HG03095 (cell line): ENCODE measurements around the gene PAN3.

Experiments used
- ATAC-seq: cut with Tn5 transposase; IDR thresholded peaks from one replicate; pipeline ENCODE4 v1.9.1; 2021; ENCODE audit warnings: moderate library complexity; ENCODE audit not compliant: unreplicated experiment

Gene PAN3

DNA sequence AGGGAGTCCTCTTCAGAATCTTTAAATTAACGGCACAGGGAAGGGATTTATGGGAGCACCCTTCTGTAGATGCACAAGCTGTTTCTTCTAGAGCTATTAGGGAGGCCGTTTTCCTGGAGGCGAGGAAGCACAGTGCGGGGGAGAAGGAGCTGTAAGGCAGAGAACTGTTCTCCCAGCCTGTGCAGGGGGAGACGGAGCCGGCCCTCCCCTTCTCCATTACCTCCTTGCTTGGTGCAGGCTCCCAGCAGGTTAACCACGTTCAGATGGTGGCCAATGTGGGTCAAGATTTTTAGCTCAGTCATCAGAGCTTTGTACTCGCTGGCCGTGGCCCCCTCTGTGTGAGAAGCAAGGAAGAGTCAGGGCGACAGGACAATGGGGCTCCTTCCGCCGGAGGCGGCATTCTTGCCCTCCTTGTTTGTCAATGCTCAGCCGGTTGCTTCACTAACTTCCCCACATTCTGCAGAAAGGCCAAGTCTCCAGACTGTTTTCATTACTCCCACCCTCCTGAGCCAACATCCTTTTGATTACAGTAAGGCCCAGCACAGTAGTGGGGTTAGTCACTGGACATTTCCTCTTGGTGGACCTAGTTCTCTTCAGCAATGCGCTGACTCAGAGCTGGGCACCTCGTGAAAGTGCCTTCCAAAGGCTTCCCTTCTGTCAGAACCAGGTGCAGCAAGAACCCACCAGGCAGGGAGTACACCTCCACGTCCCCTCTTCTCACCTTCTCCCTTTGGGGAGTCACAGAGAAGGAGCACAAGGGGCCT is 191.2 kb downstream of the PAN3 start:
- no peak for ATAC-seq

DNA sequence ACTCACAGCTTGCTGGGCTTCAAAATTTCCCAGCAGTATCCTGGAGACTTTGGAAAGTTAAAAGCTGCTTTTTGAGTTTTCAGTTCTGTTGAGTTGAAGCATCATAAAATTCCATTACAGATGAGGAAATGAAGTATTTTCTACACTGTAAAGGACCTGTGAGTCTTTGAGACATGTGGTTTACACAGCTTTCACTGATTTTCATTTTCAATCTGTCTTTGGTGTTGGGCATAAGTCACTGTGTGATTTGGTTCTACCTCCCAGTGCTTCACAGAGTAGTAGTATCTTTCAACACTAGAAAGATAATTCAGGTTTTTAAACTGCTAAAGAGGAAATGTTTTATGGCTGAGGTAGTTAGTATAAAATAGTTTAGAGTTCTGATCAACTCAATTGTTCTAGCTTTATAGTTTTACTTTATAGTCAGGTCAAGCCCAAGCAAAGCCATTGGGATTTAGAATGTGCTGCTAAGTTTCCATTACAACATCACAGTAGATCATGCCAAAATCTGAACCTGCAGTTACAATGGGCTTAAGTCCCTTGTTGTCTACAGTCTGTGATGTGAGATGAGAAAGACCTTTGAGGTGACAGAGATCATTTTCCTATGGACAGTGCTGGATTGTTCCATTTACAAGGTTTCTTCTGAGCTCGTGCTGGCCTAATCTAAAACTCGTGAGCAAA is 195.0 kb downstream of the PAN3 start:
- ATAC-seq: no peak

DNA sequence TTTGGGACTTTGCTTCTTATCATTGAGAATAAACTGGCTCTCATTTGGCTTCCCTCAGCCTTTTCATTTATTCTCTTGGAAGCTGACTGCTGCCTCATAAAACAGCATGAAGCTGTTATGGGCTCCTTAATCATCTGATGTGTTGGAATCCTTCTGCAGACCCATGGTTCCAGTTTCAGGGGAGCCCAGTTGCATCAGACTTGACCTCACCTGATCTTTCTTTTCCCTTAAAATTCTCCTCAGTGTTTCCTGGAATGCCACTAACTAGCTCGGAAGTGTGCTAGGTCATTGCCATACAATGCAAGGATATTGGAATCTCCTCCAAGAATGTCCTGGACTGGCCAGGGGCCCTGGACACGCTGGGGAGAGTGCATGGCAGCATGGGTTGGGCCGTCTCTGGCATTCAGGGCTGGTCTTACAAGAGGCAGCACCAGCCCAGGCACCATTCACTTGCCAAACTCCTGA is 197.9 kb downstream of the PAN3 start:
- no peak for ATAC-seq

DNA sequence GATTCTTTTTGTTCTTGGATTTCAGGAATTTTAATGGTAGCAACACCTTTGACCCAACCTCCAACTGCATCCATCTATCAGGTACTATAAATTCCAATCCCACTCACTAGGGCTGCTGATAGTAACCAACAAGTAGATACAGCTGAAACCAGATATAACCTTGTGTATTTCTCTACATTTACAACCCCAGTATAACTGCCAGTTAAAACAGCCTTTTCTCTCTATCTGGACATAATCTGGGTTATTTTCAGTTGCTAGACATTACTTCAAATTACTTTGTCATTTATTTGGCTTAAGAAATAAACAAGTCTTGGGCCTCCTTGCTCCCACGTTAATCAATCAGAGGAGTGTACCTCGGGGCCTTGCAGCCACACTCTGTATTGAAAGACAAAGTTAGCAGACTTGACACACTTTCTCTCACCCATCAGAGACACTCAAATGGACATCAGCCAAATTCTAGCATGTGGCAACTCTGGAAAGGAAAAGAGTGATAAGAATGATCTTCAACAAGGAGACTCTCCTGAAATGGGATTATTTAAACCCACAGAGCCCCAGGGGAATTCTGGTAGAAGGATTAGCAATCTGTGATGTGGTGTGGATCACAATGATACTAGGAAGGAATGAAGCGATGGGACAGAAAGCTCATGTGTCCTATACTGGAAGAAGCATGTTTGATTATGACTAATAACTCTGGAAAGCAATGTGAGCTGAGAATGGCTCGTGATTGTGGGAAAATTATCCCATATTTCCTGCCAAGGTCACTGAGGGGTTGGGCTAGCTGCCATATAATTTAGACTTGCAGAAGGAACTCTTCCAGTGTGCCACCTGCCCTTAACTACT is 199.0 kb downstream of the PAN3 start:
- ATAC-seq: no peak

DNA sequence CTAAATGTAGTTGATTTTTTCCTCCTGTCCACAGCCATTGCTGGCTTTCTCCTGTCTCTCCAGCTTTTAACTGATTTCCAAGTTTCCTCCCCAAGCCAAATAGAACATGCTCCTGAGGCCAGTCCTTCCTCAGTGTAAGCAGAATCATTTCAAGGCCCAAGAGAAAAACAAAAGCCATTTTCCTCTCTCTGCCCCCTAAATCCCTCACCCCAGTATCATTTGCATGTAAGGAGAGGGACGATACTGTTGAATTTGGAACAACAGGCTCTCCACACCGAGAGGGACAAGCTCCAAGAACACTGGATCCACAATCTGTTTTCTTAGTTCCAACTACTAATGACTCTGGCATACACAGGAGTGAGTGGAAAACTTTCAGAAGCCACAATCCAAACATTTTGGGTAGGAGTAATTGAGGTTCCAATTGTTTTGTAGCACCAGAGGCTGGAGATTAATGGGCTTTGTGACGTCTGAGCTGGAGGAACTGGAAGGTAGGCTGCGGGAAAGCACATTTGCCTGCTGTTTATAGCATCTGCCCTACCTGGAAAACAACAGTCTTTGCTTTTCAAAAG is 199.7 kb downstream of the PAN3 start:
- ATAC-seq: no peak

DNA sequence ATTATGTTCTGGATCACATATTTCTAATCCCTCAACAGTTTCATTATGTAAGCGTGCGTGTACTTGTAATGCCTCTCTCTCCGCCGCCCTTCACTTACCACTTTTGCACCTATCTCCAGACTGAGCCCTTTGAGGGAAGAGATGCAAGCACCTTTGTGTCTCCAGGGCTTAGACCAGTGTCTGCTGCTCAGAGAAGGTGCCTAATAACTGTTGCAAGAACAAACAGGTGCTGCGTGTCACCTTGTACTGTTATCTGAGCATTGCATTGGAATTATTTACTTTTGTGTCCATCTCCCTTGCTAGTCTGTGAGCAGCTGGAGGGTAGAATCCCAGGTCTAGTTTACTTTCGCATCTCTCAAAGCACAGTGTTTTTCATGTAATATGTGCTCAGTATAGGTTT is 200.4 kb downstream of the PAN3 start:
- no peak for ATAC-seq

DNA sequence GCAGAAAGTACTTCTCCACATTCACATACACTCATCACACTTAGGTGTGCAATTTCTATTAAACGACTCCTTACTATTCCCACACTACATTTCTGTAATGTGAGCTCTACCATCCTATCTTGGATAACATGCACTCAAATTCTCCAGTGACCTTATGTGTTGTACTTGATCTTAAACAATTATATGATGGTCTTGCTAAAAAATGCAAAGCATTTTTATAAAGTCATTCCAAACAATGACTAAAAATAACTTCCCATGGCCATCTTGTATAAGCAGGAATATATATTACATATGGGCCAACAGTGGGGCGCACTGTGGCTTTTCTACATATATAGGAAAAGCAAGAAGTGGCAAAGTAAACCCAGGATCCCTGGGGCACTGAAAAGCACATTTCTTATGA is 201.1 kb downstream of the PAN3 start:
- no peak for ATAC-seq

DNA sequence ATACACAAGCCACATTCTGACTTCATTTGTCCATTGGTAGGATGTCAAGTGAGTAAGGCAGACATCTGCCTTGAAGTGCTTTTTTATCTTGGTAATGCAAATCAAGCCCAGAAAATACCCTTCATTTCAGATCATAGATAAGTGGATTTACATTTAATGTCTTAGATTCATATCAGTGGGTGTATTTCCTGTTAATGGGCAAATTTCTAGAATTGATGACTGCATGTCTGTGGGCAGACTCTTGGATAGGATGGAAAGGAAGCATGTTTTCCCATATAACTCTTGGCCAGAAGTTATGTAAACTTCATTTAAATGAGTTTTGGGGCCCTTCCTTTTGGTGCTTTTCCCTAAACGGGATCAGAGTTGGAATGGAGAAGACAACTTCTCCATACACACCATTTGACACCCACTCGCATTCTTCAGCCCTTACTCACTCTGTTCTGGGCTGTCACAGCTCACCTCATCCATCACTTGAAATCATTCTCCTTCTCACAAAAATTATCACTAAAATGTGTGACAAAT is 202.0 kb downstream of the PAN3 start:
- ATAC-seq: no peak

DNA sequence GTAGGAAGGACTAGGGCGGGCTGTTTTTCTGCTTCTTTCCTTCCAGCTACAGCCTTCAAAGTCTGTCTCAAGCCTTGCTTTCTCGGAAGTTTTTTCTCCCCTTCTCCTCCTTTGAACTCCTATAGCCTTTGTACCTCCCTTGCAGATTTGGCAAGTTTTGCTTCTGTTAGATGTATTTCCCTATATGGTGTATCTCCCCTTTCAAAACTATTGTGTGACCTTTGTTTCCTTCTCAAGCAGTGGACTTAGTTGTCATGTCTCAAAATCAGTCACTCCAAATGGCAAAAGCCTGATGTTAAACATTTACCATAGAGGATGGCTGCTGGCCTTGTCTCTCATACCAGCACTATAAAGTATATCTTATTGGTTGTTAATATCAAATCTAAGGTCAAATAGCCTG is 203.9 kb downstream of the PAN3 start:
- ATAC-seq: no peak

DNA sequence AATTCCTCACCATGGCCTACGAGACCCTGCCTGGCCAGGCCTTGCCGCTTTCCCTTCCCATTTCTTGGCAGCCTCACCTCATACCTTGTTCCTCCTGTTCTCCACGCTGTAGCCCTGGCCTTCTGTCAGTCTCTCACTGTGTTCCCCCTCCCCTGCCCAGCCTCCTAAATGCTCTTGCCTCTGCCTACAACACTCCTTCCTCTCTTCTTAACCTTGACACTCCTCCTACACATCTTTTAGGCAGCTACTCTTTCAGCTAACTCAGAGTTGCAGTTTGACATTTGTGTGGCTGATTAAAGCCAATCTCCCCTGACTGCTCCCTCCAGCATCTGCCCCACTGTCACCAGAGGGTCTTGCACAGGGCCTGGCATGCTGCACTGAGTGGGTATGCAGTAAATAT is 205.8 kb downstream of the PAN3 start:
- ATAC-seq: no peak
